ENCODE results near the gene PRDX6.

- TF ChIP-seq CTCF (conservative IDR thresholded peaks at IDR 0.05; ENCODE audit: low read length) (no peak), EZH2phosphoT487 (IDR thresholded peaks at IDR 0.05; ENCODE audit: borderline replicate concordance, low read depth, low read length) (no peak)
Observed at GRCh38 chr1:173440430-173440829, 36.7 kb upstream of the PRDX6 start.

Measured in OCI-LY7 (cell line).